Erythroblast (primary cell): Measurements from ENCODE around the gene LGMN.

Source experiments
- GATA1 ChIP-seq: IDR thresholded peaks from 2 replicates; pipeline ENCODE4 v1.6.1; 2011; ENCODE audit warnings: low read depth, mild to moderate bottlenecking, control low read depth, low read length, moderate library complexity
- POLR2A ChIP-seq: IDR thresholded peaks from 2 replicates; pipeline ENCODE4 v1.6.1; 2011; ENCODE audit warnings: mild to moderate bottlenecking, low read length

- TF ChIP-seq POLR2A (no peak), GATA1 (no peak)
Observed at GRCh38 chr14:92756446-92756845, 8.0 kb upstream of the LGMN start.
